B cell (primary cell): ENCODE measurements around the gene SMC6. TPM values are rescaled to one million over a fixed set of nuclear protein-coding genes. Genes with fewer than 3 reads are reported as not detected.

Experiments used
- ATAC-seq: fragments of 200-7000 bp; cut with Tn5 transposase; one replicate; pipeline ENCODE4 v1.10.0; 2021; ENCODE audit warnings: low read depth, mild to moderate bottlenecking, moderate number of reproducible peaks, moderate library complexity
- CTCF ChIA-PET: fragments of 350-600 bp; sonication (Branson Sonifier 250); formaldehyde crosslinking; loops from one replicate; lab custom pipeline; 2021; ENCODE audit warnings: antibody characterized with exemption, inconsistent platforms; lab: Charles Lee
- POLR2A ChIA-PET: fragments of 350-600 bp; sonication (Branson Sonifier 250); formaldehyde crosslinking; loops from one replicate; lab custom pipeline; 2021; ENCODE audit warnings: antibody characterized with exemption; lab: Charles Lee
- DNase-seq: peaks from one replicate; pipeline ENCODE4 v3.0.0; 2013
- H2AFZ ChIP-seq: 2 replicates; pipeline ENCODE4 v1.6.1; 2012; ENCODE audit warnings: mild to moderate bottlenecking, low read depth, low read length; ENCODE audit not compliant: insufficient read depth, poor library complexity, severe bottlenecking
- H3K27ac ChIP-seq, 2 donors: 1 replicate in 1 of 2; 2 replicates in 1 of 2; pipeline ENCODE4 v1.5.1; 2012 to 2013; ENCODE audit warnings: low read length in 2 of 2, mild to moderate bottlenecking in 2 of 2, moderate library complexity in 1 of 2
- H3K27me3 ChIP-seq, 4 experiments: fragments of 200-600 bp in 1 of 4; sonication (generic) in 1 of 4; replicated peaks in 1 of 4; 1 replicate in 2 of 4; 2 replicates in 2 of 4; pipeline versions ENCODE4 v1.6.1 to v1.7.0; 2013 to 2016; ENCODE audit warnings: low read length in 3 of 4, mild to moderate bottlenecking in 2 of 4, mixed read lengths in 1 of 4, moderate library complexity in 1 of 4; ENCODE audit not compliant: insufficient read depth in 4 of 4, control insufficient read depth in 3 of 4; ENCODE audit errors: control extremely low read depth in 1 of 4
- H3K36me3 ChIP-seq, 2 experiments: replicated peaks in 1 of 2; 1 replicate in 1 of 2; 2 replicates in 1 of 2; pipeline versions ENCODE4 v1.6.1 to v1.7.1; 2013; ENCODE audit warnings: low read length in 1 of 2; ENCODE audit not compliant: insufficient read depth in 2 of 2, control insufficient read depth in 1 of 2; ENCODE audit errors: control extremely low read depth in 1 of 2, extremely low read depth in 1 of 2
- H3K4me1 ChIP-seq, 2 donors: fragments of 200-600 bp in 1 of 2; sonication (generic) in 1 of 2; 1 replicate in 1 of 2; 2 replicates in 1 of 2; pipeline versions ENCODE4 v1.5.1 to v1.6.1; 2013 to 2017; ENCODE audit warnings: low read length in 2 of 2; ENCODE audit not compliant: control insufficient read depth in 2 of 2, insufficient read depth in 2 of 2
- H3K4me2 ChIP-seq: replicated peaks from 2 replicates; pipeline ENCODE3; 2012; ENCODE audit warnings: mild to moderate bottlenecking, low read depth, low read length; ENCODE audit not compliant: poor library complexity, severe bottlenecking
- H3K4me3 ChIP-seq, 5 experiments: fragments of 200-600 bp in 1 of 5; sonication (generic) in 1 of 5; 1 replicate in 3 of 5; 2 replicates in 2 of 5; pipeline versions ENCODE4 v1.5.1 to v1.7.0; 2011 to 2016; ENCODE audit warnings: low read length in 4 of 5, mild to moderate bottlenecking in 4 of 5, low read depth in 2 of 5, control low read depth in 1 of 5, moderate library complexity in 1 of 5; ENCODE audit not compliant: insufficient read depth in 1 of 5; ENCODE audit errors: control extremely low read depth in 1 of 5, extremely low read depth in 1 of 5
- H3K79me2 ChIP-seq: fragments of 200-600 bp; sonication (generic); one replicate; pipeline ENCODE4 v1.6.0; 2016; ENCODE audit warnings: low read length; ENCODE audit not compliant: control insufficient read depth, insufficient read depth
- H3K9ac ChIP-seq: fragments of 200-600 bp; sonication (generic); 2 replicates; pipeline ENCODE4 v1.6.1; 2017; ENCODE audit warnings: mild to moderate bottlenecking, low read length, moderate library complexity
- H3K9me3 ChIP-seq, 3 donors: one replicate each; pipeline versions ENCODE4 v1.6.1 to v1.7.1; 2013; ENCODE audit warnings: low read length in 2 of 3; ENCODE audit not compliant: control insufficient read depth in 2 of 3, insufficient read depth in 1 of 3; ENCODE audit errors: control extremely low read depth in 1 of 3
- H4K20me1 ChIP-seq: 2 replicates; pipeline ENCODE4 v1.6.0; 2012; ENCODE audit warnings: mild to moderate bottlenecking, low read length; ENCODE audit not compliant: insufficient read depth, control insufficient read depth, poor library complexity, severe bottlenecking
- H3K27ac Mint-ChIP-seq: one replicate; pipeline ENCODE4 v1.8.0; 2021; ENCODE audit warnings: mixed read lengths
- H3K27me3 Mint-ChIP-seq: one replicate; pipeline ENCODE4 v1.8.0; 2021; ENCODE audit warnings: mixed read lengths
- H3K4me1 Mint-ChIP-seq: one replicate; pipeline ENCODE4 v1.8.0; 2021; ENCODE audit warnings: mixed read lengths
- H3K4me3 Mint-ChIP-seq: one replicate; pipeline ENCODE4 v1.8.0; 2021; ENCODE audit warnings: mixed read lengths
- H3K9me3 Mint-ChIP-seq: one replicate; pipeline ENCODE4 v1.8.0; 2022; ENCODE audit warnings: mixed read lengths; ENCODE audit not compliant: insufficient read depth
- CTCF ChIP-seq: fragments of 200-600 bp; IDR thresholded peaks from one replicate; pipeline ENCODE4 v1.8.0; 2022; ENCODE audit warnings: antibody characterized with exemption, mild to moderate bottlenecking
- EZH2 ChIP-seq: IDR thresholded peaks from 2 replicates; pipeline ENCODE4 v1.6.1; 2012; ENCODE audit warnings: borderline replicate concordance, low read depth, mild to moderate bottlenecking, moderate library complexity, low read length; ENCODE audit not compliant: insufficient read depth, poor library complexity, severe bottlenecking
- WGBS: methylation state at CpG from one replicate; pipeline ENCODE4 v1.1.5; 2013; ENCODE audit warnings: missing lambda C conversion rate; ENCODE audit not compliant: insufficient coverage; 5-methylcytosine and 5-hydroxymethylcytosine counted together
- intact Hi-C: fragments of 100-400 bp; cut with micrococcal nuclease; formaldehyde crosslinking; loops from one replicate; pipeline ENCODE4 v1.10.0; 2022
- polyA plus RNA-seq: library from polyadenylated mRNA; depleted of rRNA; stranded (reverse); fragments of >200 nt; gene quantifications from 2 replicates; pipeline ENCODE4 v1.2.3, GENCODE V29; 2012
- total RNA-seq, 2 donors: library from RNA; stranded (reverse); fragments of 120-200 nt in 1 of 2; gene quantifications; 1 replicate in 1 of 2; 2 replicates in 1 of 2; pipeline versions ENCODE4 v1.2.3 to v1.2.4, GENCODE V29; 2013 to 2022

Gene SMC6
- total and polyA plus RNA-seq, 2 donors (not counting 1 experiment from before 2014, with no cell fraction given), result 27.2 to 111 TPM

GRCh38 chr2:17660219-17660618 lies 93.4 kb downstream of the SMC6 start:
- H3K36me3 ChIP-seq, result peaks cover 8 to 37% of the 10 kb centered on the region in 2 experiments
- no peak for TF ChIP-seq CTCF
- no peak for TF ChIP-seq EZH2
- H3K9me3 ChIP-seq, result no peaks in the 10 kb centered on the region
- Mint-ChIP-seq H3K27ac (no peak overlapping the region), H3K4me3 (no peak overlapping the region), H3K4me1 (no peaks in the 10 kb centered on the region), H3K27me3 (no peaks in the 10 kb centered on the region), H3K9me3 (no peaks in the 10 kb centered on the region)
- no peaks in the 10 kb centered on the region for H3K4me1 ChIP-seq
- ATAC-seq, result no peak
- intact Hi-C loops, result no loop called here
- POLR2A ChIA-PET, result no interaction called here
- H3K4me2 ChIP-seq, result no peak overlapping the region
- WGBS, result 100% methylated on average over 4 of the region's 4 CpGs
- no peak overlapping the region for H3K4me3 ChIP-seq
- no peaks in the 10 kb centered on the region for H3K79me2 ChIP-seq
- no peak for DNase-seq
- no peak overlapping the region for H2AFZ ChIP-seq
- H3K27ac ChIP-seq, result no peak overlapping the region
- CTCF ChIA-PET, result interaction anchor here (1.1 to 3.7 kb wide), 4 partner anchors 10 to 60 kb away, joined by 3 to 34 read pairs (median 5); no protein-coding TSS in a partner anchor
- no peaks in the 10 kb centered on the region for H3K27me3 ChIP-seq
- H4K20me1 ChIP-seq, result no peaks in the 10 kb centered on the region
- no peak overlapping the region for H3K9ac ChIP-seq

- Mint-ChIP-seq H3K4me1 (no peaks in the 10 kb centered on the region), H3K27ac (no peak overlapping the region), H3K27me3 (no peaks in the 10 kb centered on the region), H3K9me3 (no peaks in the 10 kb centered on the region), H3K4me3 (no peak overlapping the region)
- DNase-seq, result no peak
- ChIA-PET POLR2A (no interaction called here), CTCF (no interaction called here)
- no peak overlapping the region for H3K4me2 ChIP-seq
- TF ChIP-seq EZH2, result no peak
- no peak for TF ChIP-seq CTCF
- peaks cover 4 to 28% of the 10 kb centered on the region in 2 experiments for H3K36me3 ChIP-seq
- H3K9ac ChIP-seq, result no peak overlapping the region
- no peaks in the 10 kb centered on the region for H4K20me1 ChIP-seq
- H3K27me3 ChIP-seq, result no peaks in the 10 kb centered on the region
- H3K27ac ChIP-seq, result no peak overlapping the region
- no peak overlapping the region for H2AFZ ChIP-seq
- ATAC-seq, result no peak
- no peak overlapping the region for H3K4me3 ChIP-seq
- no peaks in the 10 kb centered on the region for H3K9me3 ChIP-seq
- H3K79me2 ChIP-seq, result no peaks in the 10 kb centered on the region
- H3K4me1 ChIP-seq, result no peaks in the 10 kb centered on the region
- intact Hi-C loops, result no loop called here
- 86% methylated on average over 3 of the region's 6 CpGs for WGBS
Measured at GRCh38 chr2:17658251-17658843, 95.3 kb downstream of the SMC6 start.
